DND-41 (cell line): ENCODE data around the gene PTPRK.

Experiments used
- CTCF ChIP-seq: IDR thresholded peaks from 2 replicates; pipeline ENCODE4 v1.5.1; 2012; ENCODE audit warnings: borderline replicate concordance, low read length, moderate library complexity, mild to moderate bottlenecking; ENCODE audit not compliant: poor library complexity, severe bottlenecking; ENCODE audit errors: extremely low read depth
- EZH2 ChIP-seq: IDR thresholded peaks from 3 replicates; pipeline ENCODE4 v1.6.1; 2012; ENCODE audit warnings: borderline replicate concordance, low read depth, mild to moderate bottlenecking, moderate library complexity, low read length, inconsistent platforms; ENCODE audit not compliant: severe bottlenecking

DNA sequence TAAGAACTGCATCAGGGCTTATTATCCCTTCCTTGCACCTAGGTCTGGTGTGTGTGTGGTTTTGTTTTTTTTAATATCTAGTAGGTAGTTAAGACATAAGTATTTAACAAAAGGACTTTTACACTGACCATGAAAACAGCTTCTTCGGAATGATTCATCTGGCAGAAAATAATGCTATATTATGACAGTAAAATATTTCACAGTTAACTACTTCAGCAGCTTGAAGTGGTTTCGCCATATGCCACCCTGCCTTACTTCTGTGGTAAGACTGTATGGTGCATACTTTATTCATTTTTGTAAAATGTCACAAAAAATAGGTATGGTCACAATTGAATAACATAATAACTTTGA is 858 bp upstream of the PTPRK start:
- TF ChIP-seq CTCF (no peak), EZH2 (no peak)
